Activated T-helper 2 cell treated with anti-CD3 and anti-CD28 coated beads, Interferon-gamma antibody, Interleukin-2, Interleukin-4, amounts not matched to agents 10 μg/mL and 5 μg/mL and 100 μg/mL, durations not matched to agents 14 hours and 24 hours and 36 hours (primary cell): ENCODE measurements around the gene SPTBN4. TPM values are rescaled to one million over a fixed set of nuclear protein-coding genes. Genes with fewer than 3 reads are reported as not detected.
"Not testable (repeated sequence)": the region's sequence is repeated elsewhere in the genome, so short reads cannot be mapped to it uniquely, and the experiment has no call there.

Experiments
- DNase-seq: peaks from one replicate; pipeline ENCODE4 v3.0.0; 2021; ENCODE audit warnings: low spot score
- H3K27ac Mint-ChIP-seq: one replicate; pipeline ENCODE4 v1.8.0; 2021; ENCODE audit warnings: mixed read lengths
- H3K27me3 Mint-ChIP-seq: one replicate; pipeline ENCODE4 v1.8.0; 2021; ENCODE audit warnings: low read depth, mixed read lengths
- H3K36me3 Mint-ChIP-seq: one replicate; pipeline ENCODE4 v1.8.0; 2021; ENCODE audit warnings: low read depth, mixed read lengths
- H3K4me1 Mint-ChIP-seq: one replicate; pipeline ENCODE4 v1.8.0; 2021; ENCODE audit warnings: low read depth, mixed read lengths
- H3K4me3 Mint-ChIP-seq: one replicate; pipeline ENCODE4 v1.8.0; 2021; ENCODE audit warnings: low read depth, mild to moderate bottlenecking, moderate library complexity, mixed read lengths
- H3K9me3 Mint-ChIP-seq: one replicate; pipeline ENCODE4 v1.8.0; 2021; ENCODE audit warnings: mixed read lengths
- intact Hi-C: fragments of 100-400 bp; cut with micrococcal nuclease; formaldehyde crosslinking; loops from one replicate; pipeline ENCODE4 v1.15.1; 2023
- total RNA-seq: library from RNA; stranded (reverse); gene quantifications from 2 replicates; pipeline ENCODE4 v1.2.3, GENCODE V29; 2022

SPTBN4 gene
- total RNA-seq, 1 donor from 2014 or later, result 0.30 TPM

DNA sequence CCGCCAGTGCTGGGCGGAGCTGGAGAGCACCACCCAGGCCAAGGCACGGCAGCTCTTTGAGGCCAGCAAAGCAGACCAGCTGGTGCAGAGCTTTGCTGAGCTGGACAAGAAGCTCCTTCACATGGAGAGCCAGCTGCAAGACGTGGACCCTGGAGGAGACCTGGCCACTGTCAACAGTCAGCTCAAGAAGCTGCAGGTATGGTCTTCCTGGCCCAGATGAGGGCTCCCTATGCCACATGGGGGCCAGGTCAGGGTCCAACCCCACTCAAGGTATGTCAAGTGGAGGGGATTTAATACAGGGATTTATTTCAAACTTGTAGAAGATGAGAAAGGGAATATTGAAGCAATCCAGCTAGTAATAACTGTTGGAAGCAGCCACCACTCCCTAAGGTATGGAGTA lies 67.3 kb downstream of the SPTBN4 start:
- Mint-ChIP-seq H3K9me3 (no peaks in the 10 kb centered on the region), H3K4me3 (no peak overlapping the region), H3K36me3 (no peaks in the 10 kb centered on the region), H3K27me3 (peaks cover 19% of the 10 kb centered on the region), H3K4me1 (peaks cover 6% of the 10 kb centered on the region), H3K27ac (no peak overlapping the region)
- intact Hi-C loops, result no loop called here
- DNase-seq, result no peak

- Mint-ChIP-seq H3K27ac (no peak overlapping the region), H3K36me3 (no peaks in the 10 kb centered on the region), H3K27me3 (peaks cover 2% of the 10 kb centered on the region), H3K4me3 (no peak overlapping the region), H3K4me1 (no peaks in the 10 kb centered on the region), H3K9me3 (no peaks in the 10 kb centered on the region)
- intact Hi-C loops, result no loop called here
- no peak for DNase-seq
Observed at GRCh38 chr19:40539070-40539469, 72.3 kb downstream of the SPTBN4 start.

- intact Hi-C loops, result no loop called here
- Mint-ChIP-seq H3K27ac (no peak overlapping the region), H3K9me3 (peaks cover 3% of the 10 kb centered on the region), H3K36me3 (no peaks in the 10 kb centered on the region), H3K27me3 (peaks cover 1% of the 10 kb centered on the region), H3K4me1 (no peaks in the 10 kb centered on the region), H3K4me3 (no peak overlapping the region)
- DNase-seq, result no peak
Observed at GRCh38 chr19:40542202-40542859, 75.5 kb downstream of the SPTBN4 start.

GRCh38 chr19:40543029-40543597 lies 76.3 kb downstream of the SPTBN4 start:
- no peak for DNase-seq
- H3K27ac Mint-ChIP-seq, result no peak overlapping the region
- intact Hi-C loops, result no loop called here
- H3K9me3 Mint-ChIP-seq, result peaks cover 3% of the 10 kb centered on the region
- peaks cover 8% of the 10 kb centered on the region for H3K27me3 Mint-ChIP-seq
- no peaks in the 10 kb centered on the region for H3K4me1 Mint-ChIP-seq
- H3K36me3 Mint-ChIP-seq, result no peaks in the 10 kb centered on the region
- H3K4me3 Mint-ChIP-seq, result no peak overlapping the region

- H3K4me3 Mint-ChIP-seq, H3K4me1 Mint-ChIP-seq, H3K36me3 Mint-ChIP-seq, DNase-seq, H3K9me3 Mint-ChIP-seq, intact Hi-C loops, H3K27ac Mint-ChIP-seq: not testable (repeated sequence)
- peaks cover 21% of the 10 kb centered on the region for H3K27me3 Mint-ChIP-seq
Observed at GRCh38 chr19:40546153-40546841, 79.5 kb downstream of the SPTBN4 start.

DNA sequence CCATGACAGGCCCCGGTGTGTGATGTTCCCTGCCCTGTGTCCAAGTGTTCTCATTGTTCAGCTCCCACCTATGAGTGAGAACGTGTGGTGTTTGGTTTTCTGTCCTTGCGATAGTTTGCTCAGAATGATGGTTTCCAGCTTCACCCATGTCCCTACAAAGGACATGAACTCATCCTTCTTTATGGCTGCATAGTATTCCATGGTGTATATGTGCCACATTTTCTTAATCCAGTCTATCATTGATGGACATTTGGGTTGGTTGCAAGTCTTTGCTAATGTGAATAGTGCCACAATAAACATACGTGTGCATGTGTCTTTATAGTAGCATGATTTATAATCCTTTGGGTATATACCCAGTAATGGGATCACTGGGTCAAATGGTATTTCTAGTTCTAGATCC lies 80.4 kb downstream of the SPTBN4 start:
- DNase-seq, H3K27ac Mint-ChIP-seq, H3K4me3 Mint-ChIP-seq, H3K4me1 Mint-ChIP-seq, H3K9me3 Mint-ChIP-seq, H3K36me3 Mint-ChIP-seq, intact Hi-C loops: not testable (repeated sequence)
- peaks cover 21% of the 10 kb centered on the region for H3K27me3 Mint-ChIP-seq

- Mint-ChIP-seq H3K36me3 (no peaks in the 10 kb centered on the region), H3K27me3 (peaks cover 26% of the 10 kb centered on the region), H3K27ac (no peak overlapping the region), H3K4me1 (peaks cover 9% of the 10 kb centered on the region), H3K9me3 (peaks cover 3% of the 10 kb centered on the region), H3K4me3 (no peak overlapping the region)
- no peak for DNase-seq
- intact Hi-C loops, result no loop called here
Observed at GRCh38 chr19:40547836-40548235, 81.0 kb downstream of the SPTBN4 start.

- intact Hi-C loops, result loop anchor here (1.0 kb wide), 1 partner anchor 49 kb away; no protein-coding TSS in a partner anchor
- DNase-seq, result peak; percentile 64
- Mint-ChIP-seq H3K4me3 (no peak overlapping the region), H3K4me1 (peaks cover 11% of the 10 kb centered on the region), H3K27ac (no peak overlapping the region), H3K27me3 (peaks cover 36% of the 10 kb centered on the region), H3K9me3 (peaks cover 3% of the 10 kb centered on the region), H3K36me3 (no peaks in the 10 kb centered on the region)
Observed at GRCh38 chr19:40549007-40549708, 82.4 kb downstream of the SPTBN4 start.

GRCh38 chr19:40550951-40551350 lies 84.2 kb downstream of the SPTBN4 start:
- Mint-ChIP-seq H3K4me3 (no peak overlapping the region), H3K36me3 (no peaks in the 10 kb centered on the region), H3K9me3 (peaks cover 3% of the 10 kb centered on the region), H3K4me1 (peaks cover 11% of the 10 kb centered on the region), H3K27me3 (peaks cover 45% of the 10 kb centered on the region), H3K27ac (no peak overlapping the region)
- no peak for DNase-seq
- intact Hi-C loops, result no loop called here

GRCh38 chr19:40552848-40553247 lies 86.0 kb downstream of the SPTBN4 start:
- intact Hi-C loops, result no loop called here
- Mint-ChIP-seq H3K27me3 (peaks cover 39% of the 10 kb centered on the region), H3K27ac (no peak overlapping the region), H3K9me3 (no peaks in the 10 kb centered on the region), H3K4me3 (no peak overlapping the region), H3K4me1 (peaks cover 11% of the 10 kb centered on the region), H3K36me3 (no peaks in the 10 kb centered on the region)
- DNase-seq, result no peak

DNA sequence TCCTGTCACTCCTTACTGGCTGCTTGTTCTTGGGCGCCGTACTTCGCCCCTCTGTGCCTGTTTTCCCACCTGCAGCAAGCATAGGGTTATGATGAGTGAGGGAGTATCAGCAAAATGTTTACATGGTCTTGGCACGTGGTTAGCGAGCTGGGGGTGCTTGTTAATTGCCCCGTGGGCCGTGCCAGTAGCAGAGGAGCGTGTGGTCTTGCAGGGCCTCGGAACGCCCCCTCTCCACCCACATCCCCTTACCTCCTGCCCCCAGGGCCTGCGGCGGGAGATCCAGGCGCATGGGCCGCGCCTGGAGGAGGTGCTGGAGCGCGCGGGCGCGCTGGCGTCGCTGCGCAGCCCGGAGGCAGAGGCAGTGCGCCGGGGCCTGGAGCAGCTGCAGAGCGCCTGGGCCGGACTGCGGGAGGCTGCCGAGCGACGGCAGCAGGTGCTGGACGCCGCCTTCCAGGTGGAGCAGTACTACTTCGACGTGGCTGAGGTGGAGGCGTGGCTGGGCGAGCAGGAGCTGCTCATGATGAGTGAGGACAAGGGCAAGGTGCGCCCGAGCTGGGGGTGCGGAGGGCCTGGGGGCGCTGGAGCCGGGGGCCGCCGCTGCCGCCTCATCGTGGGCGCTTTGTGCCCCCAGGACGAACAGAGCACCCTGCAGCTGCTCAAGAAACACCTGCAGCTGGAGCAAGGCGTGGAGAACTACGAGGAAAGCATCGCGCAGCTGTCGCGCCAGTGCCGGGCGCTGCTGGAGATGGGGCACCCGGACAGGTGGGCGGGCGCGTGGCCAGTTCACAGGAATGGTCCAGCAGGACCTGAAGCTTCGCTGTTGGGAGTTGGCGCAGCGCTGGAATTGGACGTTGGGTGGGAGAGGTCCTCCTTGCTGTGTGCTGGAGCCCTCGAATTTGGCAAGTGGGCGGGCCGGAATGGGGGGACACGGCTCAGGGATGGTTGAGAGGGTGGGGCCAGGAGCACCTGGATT lies 87.4 kb downstream of the SPTBN4 start:
- intact Hi-C loops, result no loop called here
- DNase-seq, result no peak

More for the DNA sequence above, 87.4 kb downstream of the SPTBN4 start:
- no peaks in the 10 kb centered on the region for H3K9me3 Mint-ChIP-seq
- no peak overlapping the region for H3K27ac Mint-ChIP-seq
- H3K4me3 Mint-ChIP-seq, result no peak overlapping the region
- H3K36me3 Mint-ChIP-seq, result no peaks in the 10 kb centered on the region
- H3K4me1 Mint-ChIP-seq, result peaks cover 7% of the 10 kb centered on the region
- H3K27me3 Mint-ChIP-seq, result peaks cover 33% of the 10 kb centered on the region
